Measurements from ENCODE around the gene FOS.
A peak's percentile ranks its signal among the peaks of the same experiment; 100 is the strongest.
"Not testable (repeated sequence)": the region's sequence is repeated elsewhere in the genome, so short reads cannot be mapped to it uniquely, and the experiment has no call there.

The FOS gene

GRCh38 chr14:75297411-75298040, 18.9 kb downstream of the FOS start:
- TF ChIP-seq CTCF (IDR thresholded peaks at IDR 0.05; ENCODE audit: low read depth, low read length, missing control alignments) = no peak
- DNase-seq (ENCODE audit: extremely low read depth, low read depth) = no peak
- H3K4me3 ChIP-seq (replicated peaks; ENCODE audit: low read depth, low read length) = no peak overlapping the region

- no peak for DNase-seq (ENCODE audit: extremely low read depth, low read depth)
- no peak for TF ChIP-seq CTCF (IDR thresholded peaks at IDR 0.05; ENCODE audit: low read depth, low read length, missing control alignments)
- no peak overlapping the region for H3K4me3 ChIP-seq (replicated peaks; ENCODE audit: low read depth, low read length)
These were observed 19.7 kb downstream of the FOS start for GRCh38 chr14:75298187-75298965.

- no peak overlapping the region for H3K4me3 ChIP-seq (replicated peaks; ENCODE audit: low read depth, low read length)
- DNase-seq (ENCODE audit: extremely low read depth, low read depth) = no peak
- TF ChIP-seq CTCF (IDR thresholded peaks at IDR 0.05; ENCODE audit: low read depth, low read length, missing control alignments) = no peak
These were observed 20.4 kb downstream of the FOS start for GRCh38 chr14:75299059-75299458.

- no peak for DNase-seq (ENCODE audit: extremely low read depth, low read depth)
- TF ChIP-seq CTCF (IDR thresholded peaks at IDR 0.05; ENCODE audit: low read depth, low read length, missing control alignments) = no peak
- no peak overlapping the region for H3K4me3 ChIP-seq (replicated peaks; ENCODE audit: low read depth, low read length)
These were observed 20.9 kb downstream of the FOS start for GRCh38 chr14:75299576-75299975.

GRCh38 chr14:75301666-75302325, 23.2 kb downstream of the FOS start:
- H3K4me3 ChIP-seq (replicated peaks; ENCODE audit: low read depth, low read length) = no peak overlapping the region
- TF ChIP-seq CTCF (IDR thresholded peaks at IDR 0.05; ENCODE audit: low read depth, low read length, missing control alignments) = no peak
- DNase-seq (ENCODE audit: extremely low read depth, low read depth) = no peak

GRCh38 chr14:75303381-75303789, 24.8 kb downstream of the FOS start:
- no peak for DNase-seq (ENCODE audit: extremely low read depth, low read depth)
- TF ChIP-seq CTCF (IDR thresholded peaks at IDR 0.05; ENCODE audit: low read depth, low read length, missing control alignments) = peak; percentile 81
- no peak overlapping the region for H3K4me3 ChIP-seq (replicated peaks; ENCODE audit: low read depth, low read length)

GRCh38 chr14:75306410-75306809, 27.8 kb downstream of the FOS start:
- DNase-seq (ENCODE audit: extremely low read depth, low read depth); H3K4me3 ChIP-seq (replicated peaks; ENCODE audit: low read depth, low read length): not testable (repeated sequence)

Measured in HFF-Myc (cell line).